ENCODE results near the gene OR6V1.

The OR6V1 gene

GRCh38 chr7:143041346-143041745 lies 10.8 kb upstream of the OR6V1 start:
- TF ChIP-seq CTCF (conservative IDR thresholded peaks at IDR 0.05; ENCODE audit: control insufficient read depth, insufficient read depth, low read depth, low read length) = no peak

GRCh38 chr7:143042159-143042789 lies 9.9 kb upstream of the OR6V1 start:
- no peak overlapping the region for H3K4me3 ChIP-seq (ENCODE audit: control insufficient read depth, low read depth, low read length)
- TF ChIP-seq CTCF (conservative IDR thresholded peaks at IDR 0.05; ENCODE audit: control insufficient read depth, insufficient read depth, low read depth, low read length) = no peak
- DNase-seq (ENCODE audit: low read depth) = no peak

More at GRCh38 chr7:143041346-143041745, 10.8 kb upstream of the OR6V1 start:
- no peak for DNase-seq (ENCODE audit: low read depth)
- H3K4me3 ChIP-seq (ENCODE audit: control insufficient read depth, low read depth, low read length) = no peak overlapping the region

- no peak for DNase-seq (ENCODE audit: low read depth)
- no peak overlapping the region for H3K4me3 ChIP-seq (ENCODE audit: control insufficient read depth, low read depth, low read length)
- no peak for TF ChIP-seq CTCF (conservative IDR thresholded peaks at IDR 0.05; ENCODE audit: control insufficient read depth, insufficient read depth, low read depth, low read length)
Measured at GRCh38 chr7:143042790-143043271, 9.3 kb upstream of the OR6V1 start.

GRCh38 chr7:143043391-143043790 lies 8.8 kb upstream of the OR6V1 start:
- no peak for TF ChIP-seq CTCF (conservative IDR thresholded peaks at IDR 0.05; ENCODE audit: control insufficient read depth, insufficient read depth, low read depth, low read length)
- no peak overlapping the region for H3K4me3 ChIP-seq (ENCODE audit: control insufficient read depth, low read depth, low read length)
- DNase-seq (ENCODE audit: low read depth) = peak; percentile 40

- peak; percentile 24 for DNase-seq (ENCODE audit: low read depth)
- TF ChIP-seq CTCF (conservative IDR thresholded peaks at IDR 0.05; ENCODE audit: control insufficient read depth, insufficient read depth, low read depth, low read length) = no peak
- no peak overlapping the region for H3K4me3 ChIP-seq (ENCODE audit: control insufficient read depth, low read depth, low read length)
Measured at GRCh38 chr7:143046426-143046851, 5.7 kb upstream of the OR6V1 start.

- TF ChIP-seq CTCF (conservative IDR thresholded peaks at IDR 0.05; ENCODE audit: control insufficient read depth, insufficient read depth, low read depth, low read length) = no peak
- no peak for DNase-seq (ENCODE audit: low read depth)
Measured at GRCh38 chr7:143047326-143047725, 4.8 kb upstream of the OR6V1 start.

More at GRCh38 chr7:143047326-143047725, 4.8 kb upstream of the OR6V1 start:
- no peak overlapping the region for H3K4me3 ChIP-seq (ENCODE audit: control insufficient read depth, low read depth, low read length)

Measured in fibroblast of mammary gland (primary cell).